Skeletal muscle satellite cell (primary cell): ENCODE measurements around the gene TTYH3.

Experiments used
- H3K27me3 ChIP-seq: 2 replicates; pipeline ENCODE4 v1.7.0; 2013; ENCODE audit warnings: low read length; ENCODE audit not compliant: control insufficient read depth, insufficient read depth
- H3K36me3 ChIP-seq: 2 replicates; pipeline ENCODE4 v1.7.0; 2013; ENCODE audit warnings: mild to moderate bottlenecking, control low read depth, low read length; ENCODE audit not compliant: insufficient read depth
- H3K4me1 ChIP-seq: 2 replicates; pipeline ENCODE4 v1.7.0; 2013; ENCODE audit warnings: low read length; ENCODE audit not compliant: control insufficient read depth, insufficient read depth
- H3K4me2 ChIP-seq: 2 replicates; pipeline ENCODE4 v1.7.0; 2013; ENCODE audit warnings: mild to moderate bottlenecking, low read length
- H3K4me3 ChIP-seq: 2 replicates; pipeline ENCODE4 v1.7.0; 2013; ENCODE audit warnings: low read length
- H3K9ac ChIP-seq: 2 replicates; pipeline ENCODE4 v1.7.0; 2013; ENCODE audit warnings: mild to moderate bottlenecking, low read depth, low read length, moderate library complexity
- H3K9me3 ChIP-seq: replicated peaks from 2 replicates; pipeline ENCODE4 v1.7.0; 2013; ENCODE audit warnings: mild to moderate bottlenecking, control low read depth, low read length

The TTYH3 gene

DNA sequence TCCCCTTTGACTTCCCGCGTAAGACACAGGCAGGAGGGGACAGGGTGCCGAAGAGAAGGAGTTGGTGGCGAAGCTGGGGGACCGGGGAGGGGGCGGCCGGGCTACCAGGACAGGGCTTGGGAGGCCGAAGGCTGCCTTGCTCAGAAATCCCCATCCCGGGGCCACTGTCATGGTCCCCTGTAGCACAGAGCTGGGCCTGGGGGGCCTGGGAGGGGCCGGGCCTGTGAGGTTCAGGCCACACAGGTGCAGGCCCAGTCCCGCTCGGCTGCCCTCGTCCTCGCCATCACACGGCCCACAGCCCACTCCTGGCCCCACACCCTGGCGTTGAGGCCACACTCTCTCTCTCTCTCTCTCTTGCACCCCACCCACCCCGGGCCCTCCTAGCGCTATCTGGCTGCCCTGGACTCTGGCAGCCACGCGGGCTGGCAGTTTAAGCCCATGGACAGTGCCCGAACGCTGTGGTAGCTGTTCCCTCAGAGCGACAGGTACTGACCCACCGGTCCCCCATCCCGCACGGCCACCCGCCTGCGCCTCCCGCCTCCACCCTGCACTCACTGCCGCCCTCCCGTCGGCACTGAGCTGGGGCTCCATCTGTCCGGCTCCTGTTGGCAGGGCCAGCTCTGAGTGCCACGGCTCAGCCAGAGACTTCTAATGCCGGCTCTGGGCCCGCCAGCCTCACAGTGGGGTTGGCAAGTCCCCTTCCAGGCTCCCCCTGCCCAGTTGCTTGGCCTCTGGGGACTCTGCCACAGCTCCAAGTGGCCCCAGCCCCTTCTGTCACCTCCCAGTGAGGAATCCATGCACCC, 28.0 kb downstream of the TTYH3 start:
- H3K9me3 ChIP-seq: no peaks in the 10 kb centered on the region
- H3K36me3 ChIP-seq: peaks cover 40% of the 10 kb centered on the region
- H3K4me2 ChIP-seq: no peak overlapping the region
- no peak overlapping the region for H3K9ac ChIP-seq
- no peaks in the 10 kb centered on the region for H3K27me3 ChIP-seq
- H3K4me3 ChIP-seq: no peak overlapping the region
- no peaks in the 10 kb centered on the region for H3K4me1 ChIP-seq

DNA sequence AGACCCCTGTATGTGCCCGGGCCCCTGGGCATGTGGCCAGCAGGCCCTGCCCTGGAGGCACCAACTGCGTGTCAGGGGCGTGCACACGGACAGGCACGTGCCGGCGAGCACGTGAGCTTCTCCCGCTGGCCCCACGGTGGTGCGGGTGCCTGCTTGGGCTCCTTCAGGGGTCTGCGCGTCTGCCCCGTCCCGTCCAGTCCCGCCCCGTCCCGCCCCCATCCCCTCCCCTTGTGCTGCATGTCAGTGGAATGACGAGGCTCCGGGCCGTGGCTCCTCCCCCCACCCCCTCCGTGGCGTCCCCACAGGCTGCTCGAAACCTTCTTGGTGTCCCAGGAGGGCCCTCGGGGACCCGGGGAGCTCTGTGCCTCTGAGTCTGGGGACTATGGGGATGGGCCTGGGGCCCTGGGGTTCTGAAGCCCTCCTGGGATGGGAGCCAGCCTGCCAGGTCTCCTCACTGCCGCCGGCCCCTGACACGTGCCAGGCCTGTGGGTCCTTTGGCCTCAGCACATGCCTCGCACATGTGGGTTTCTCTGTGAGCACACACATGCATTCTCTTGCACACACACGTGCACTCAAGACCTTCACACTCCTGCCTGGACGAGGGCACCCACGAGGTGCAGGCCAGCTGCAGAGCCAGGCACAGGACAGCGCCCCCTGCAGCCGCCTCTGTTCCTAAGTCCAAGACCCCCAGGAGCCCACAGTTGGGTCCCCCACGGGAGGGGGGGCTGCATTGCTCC, 28.7 kb downstream of the TTYH3 start:
- H3K4me3 ChIP-seq: no peak overlapping the region
- no peak overlapping the region for H3K4me2 ChIP-seq
- H3K36me3 ChIP-seq: peaks cover 40% of the 10 kb centered on the region
- H3K27me3 ChIP-seq: no peaks in the 10 kb centered on the region
- H3K9me3 ChIP-seq: no peaks in the 10 kb centered on the region
- H3K9ac ChIP-seq: no peak overlapping the region
- H3K4me1 ChIP-seq: no peaks in the 10 kb centered on the region

DNA sequence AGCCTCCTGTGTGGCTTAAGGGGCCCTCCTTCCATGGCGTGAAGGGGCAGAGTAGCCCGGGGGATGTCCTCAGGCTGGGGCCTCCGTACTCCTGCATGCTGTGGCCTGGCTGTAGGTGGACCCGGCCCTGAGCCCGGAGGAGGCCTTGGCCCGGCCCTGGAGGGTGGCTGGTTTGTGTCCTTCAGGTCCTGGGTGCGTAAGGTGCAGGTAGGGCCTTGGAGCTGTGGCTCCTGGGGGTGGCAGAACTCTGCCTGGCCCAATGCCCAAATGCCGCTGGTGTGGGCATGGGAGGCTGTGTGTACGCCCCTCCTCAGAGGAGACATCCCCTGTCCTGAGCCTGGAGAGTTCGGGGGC, 29.3 kb downstream of the TTYH3 start:
- Histone ChIP-seq H3K36me3 (peaks cover 40% of the 10 kb centered on the region), H3K4me1 (no peaks in the 10 kb centered on the region), H3K9me3 (no peaks in the 10 kb centered on the region), H3K27me3 (no peaks in the 10 kb centered on the region), H3K4me2 (no peak overlapping the region), H3K9ac (no peak overlapping the region), H3K4me3 (no peak overlapping the region)

DNA sequence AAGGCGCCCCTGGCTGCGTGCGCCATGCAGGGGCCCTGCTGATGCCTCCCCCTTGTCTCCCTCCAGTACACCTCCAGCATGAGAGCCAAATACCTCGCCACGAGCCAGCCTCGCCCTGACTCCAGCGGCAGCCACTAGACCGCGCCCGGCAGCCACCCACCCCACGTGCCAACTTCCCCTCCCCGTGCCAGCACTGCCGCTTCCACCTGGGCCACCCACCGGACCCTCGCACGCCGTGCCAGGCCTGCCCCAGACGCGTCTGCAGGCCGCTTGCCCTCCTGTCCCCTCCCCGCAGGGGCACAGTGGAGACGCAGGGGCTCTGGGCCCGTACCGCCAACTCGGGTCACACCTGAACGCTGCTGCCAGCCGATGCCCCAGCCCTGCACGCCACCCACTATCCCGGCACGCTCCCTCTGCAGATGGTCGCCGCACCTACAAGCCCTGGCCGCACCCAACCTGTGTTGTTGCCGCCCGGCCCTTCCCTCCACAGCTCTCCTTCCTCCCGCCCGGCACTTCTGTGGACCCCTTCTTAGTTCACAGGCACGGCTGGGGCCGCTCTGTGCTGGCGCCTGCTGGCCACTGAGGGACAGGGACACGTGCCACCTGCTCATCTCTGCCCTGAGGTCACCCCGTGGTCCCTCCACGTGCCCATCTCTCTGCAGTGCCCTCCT, 30.0 kb downstream of the TTYH3 start:
- no peaks in the 10 kb centered on the region for H3K4me1 ChIP-seq
- no peaks in the 10 kb centered on the region for H3K9me3 ChIP-seq
- H3K36me3 ChIP-seq: peaks cover 34% of the 10 kb centered on the region
- no peak overlapping the region for H3K4me3 ChIP-seq
- H3K27me3 ChIP-seq: peaks cover 2% of the 10 kb centered on the region
- no peak overlapping the region for H3K9ac ChIP-seq
- H3K4me2 ChIP-seq: no peak overlapping the region

DNA sequence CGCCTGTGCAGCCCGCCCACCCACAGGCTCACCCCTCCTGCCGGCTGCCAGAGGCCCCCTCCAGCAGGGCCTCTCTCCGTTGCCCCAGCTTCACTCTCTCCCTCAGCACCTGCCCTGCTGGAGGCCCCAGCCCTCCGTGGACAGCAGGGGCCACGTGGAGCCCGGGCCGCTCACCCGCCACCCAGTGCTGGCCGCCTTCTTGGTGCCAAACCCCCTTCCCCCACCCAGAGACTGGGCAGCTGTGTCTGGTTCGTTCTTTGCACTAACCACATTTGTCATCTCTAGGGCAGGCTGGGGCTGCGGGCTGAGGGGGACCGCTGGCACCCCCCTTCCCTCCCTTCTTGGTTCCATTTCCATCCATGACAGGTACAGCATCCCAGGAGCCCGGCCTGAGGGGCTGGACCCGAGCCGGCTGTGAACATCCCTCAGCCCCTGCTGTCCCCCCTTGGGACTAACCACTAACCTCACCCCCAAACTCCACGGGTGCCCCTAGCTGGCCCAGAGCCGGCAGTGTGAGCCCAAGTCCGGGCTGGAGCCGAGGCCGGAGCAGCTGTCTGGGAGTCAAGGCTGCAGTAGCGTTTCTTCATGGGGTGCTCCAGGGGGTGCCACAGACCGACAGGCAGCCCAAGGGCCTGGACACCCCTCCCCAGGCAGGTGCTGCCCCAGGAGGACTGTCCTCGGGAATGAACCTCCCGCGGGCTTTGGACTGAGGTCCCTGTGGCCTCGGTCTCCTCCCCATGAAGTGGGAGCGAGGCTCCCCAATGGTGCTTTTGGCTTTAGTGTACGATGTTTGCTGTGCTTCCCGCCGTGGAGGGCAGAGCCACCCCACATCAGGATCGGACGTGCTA, 30.7 kb downstream of the TTYH3 start:
- Histone ChIP-seq H3K9me3 (no peaks in the 10 kb centered on the region), H3K36me3 (peaks cover 27% of the 10 kb centered on the region), H3K4me3 (no peak overlapping the region), H3K9ac (no peak overlapping the region), H3K27me3 (peaks cover 7% of the 10 kb centered on the region), H3K4me1 (no peaks in the 10 kb centered on the region), H3K4me2 (no peak overlapping the region)

DNA sequence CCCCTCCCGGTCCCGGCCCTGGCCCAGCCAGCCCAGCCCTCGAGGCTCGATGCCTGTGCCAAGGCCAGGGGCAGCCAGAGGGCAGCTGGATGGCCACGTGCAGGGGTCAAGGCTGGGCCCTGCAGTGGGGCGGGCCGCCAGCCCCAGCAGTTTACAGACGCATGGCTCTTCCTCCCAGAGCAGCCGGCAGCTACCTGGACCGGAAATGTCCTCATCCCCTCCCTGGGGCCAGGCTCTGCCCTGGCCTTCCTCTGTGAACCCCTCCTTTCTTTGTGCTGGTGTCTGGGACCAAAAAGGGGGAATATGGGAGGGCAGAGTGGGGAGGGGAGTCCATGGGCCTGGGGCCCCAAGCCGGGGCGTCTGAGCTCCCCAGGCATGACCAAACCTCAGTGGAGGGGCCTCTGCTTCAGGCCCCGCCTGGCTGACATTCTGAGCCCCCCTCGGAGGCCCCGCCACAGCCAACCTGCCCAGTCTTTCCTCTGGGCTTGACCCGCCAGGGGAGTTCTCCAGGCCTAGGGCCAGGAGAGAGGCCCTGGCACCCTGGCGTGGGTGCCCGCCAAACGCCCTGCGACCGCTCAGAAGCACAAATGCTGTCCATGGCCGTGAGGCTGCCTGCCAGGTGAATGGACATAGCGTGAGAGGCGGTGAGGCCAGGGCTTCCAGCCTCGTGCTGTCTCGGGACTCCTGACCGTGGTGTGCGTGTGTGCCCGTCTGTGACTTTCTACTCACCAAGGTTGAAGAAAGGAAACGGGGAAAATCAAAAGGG, 31.5 kb downstream of the TTYH3 start:
- no peak overlapping the region for H3K9ac ChIP-seq

DNA sequence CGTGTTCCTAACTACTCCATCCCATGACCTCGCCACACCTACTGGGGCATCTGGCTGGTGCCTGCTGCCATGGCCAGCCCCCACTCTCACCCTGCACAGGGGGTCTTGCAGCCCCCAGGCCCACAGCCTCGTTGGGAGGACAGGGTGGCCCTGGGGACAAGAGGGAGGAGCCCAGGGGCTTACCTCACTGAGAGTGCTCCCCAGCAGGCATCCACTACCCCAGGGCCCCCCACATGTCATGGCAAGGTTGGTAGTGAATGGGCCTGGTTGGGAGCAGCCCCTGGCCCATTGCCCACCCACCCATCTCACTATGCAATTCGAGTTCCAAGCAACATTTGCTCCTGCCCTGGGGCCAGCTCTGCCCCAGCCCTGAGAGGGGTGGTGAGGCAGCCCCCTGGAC, 32.2 kb downstream of the TTYH3 start:
- no peak overlapping the region for H3K4me2 ChIP-seq
- no peak overlapping the region for H3K9ac ChIP-seq
- H3K4me3 ChIP-seq: no peak overlapping the region

More for the DNA sequence above, 31.5 kb downstream of the TTYH3 start:
- Histone ChIP-seq H3K4me3 (no peak overlapping the region), H3K9me3 (no peaks in the 10 kb centered on the region), H3K36me3 (peaks cover 23% of the 10 kb centered on the region), H3K4me1 (no peaks in the 10 kb centered on the region), H3K27me3 (peaks cover 7% of the 10 kb centered on the region), H3K4me2 (no peak overlapping the region)

DNA sequence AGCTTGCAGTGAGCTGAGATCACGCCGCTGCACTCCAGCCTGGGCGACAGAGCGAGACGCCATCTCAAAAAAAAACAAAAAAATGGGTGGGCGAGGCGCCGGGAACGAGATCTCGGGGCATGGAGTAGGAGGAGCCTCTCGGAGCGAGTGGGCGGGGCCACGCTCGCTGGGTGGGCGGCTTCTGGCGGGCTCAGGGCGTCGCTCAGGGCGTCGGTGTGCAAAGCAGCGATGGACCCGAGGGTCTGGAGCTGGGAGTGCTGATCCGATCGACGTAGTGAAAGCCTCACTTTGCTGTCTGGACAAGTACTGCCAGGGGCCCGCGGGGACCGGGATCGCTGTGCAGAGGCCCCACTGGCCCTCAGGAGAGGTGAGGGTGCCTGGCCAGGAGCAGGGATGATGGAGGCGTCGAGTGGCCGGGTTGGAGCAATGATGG, 33.6 kb downstream of the TTYH3 start:
- H3K4me2 ChIP-seq: no peak overlapping the region
- no peaks in the 10 kb centered on the region for H3K4me1 ChIP-seq
- H3K9ac ChIP-seq: no peak overlapping the region
- H3K36me3 ChIP-seq: peaks cover 19% of the 10 kb centered on the region
- H3K27me3 ChIP-seq: peaks cover 12% of the 10 kb centered on the region
- H3K9me3 ChIP-seq: no peaks in the 10 kb centered on the region
- H3K4me3 ChIP-seq: no peak overlapping the region

More for the DNA sequence above, 32.2 kb downstream of the TTYH3 start:
- Histone ChIP-seq H3K4me1 (no peaks in the 10 kb centered on the region), H3K9me3 (no peaks in the 10 kb centered on the region), H3K27me3 (peaks cover 7% of the 10 kb centered on the region), H3K36me3 (peaks cover 23% of the 10 kb centered on the region)

DNA sequence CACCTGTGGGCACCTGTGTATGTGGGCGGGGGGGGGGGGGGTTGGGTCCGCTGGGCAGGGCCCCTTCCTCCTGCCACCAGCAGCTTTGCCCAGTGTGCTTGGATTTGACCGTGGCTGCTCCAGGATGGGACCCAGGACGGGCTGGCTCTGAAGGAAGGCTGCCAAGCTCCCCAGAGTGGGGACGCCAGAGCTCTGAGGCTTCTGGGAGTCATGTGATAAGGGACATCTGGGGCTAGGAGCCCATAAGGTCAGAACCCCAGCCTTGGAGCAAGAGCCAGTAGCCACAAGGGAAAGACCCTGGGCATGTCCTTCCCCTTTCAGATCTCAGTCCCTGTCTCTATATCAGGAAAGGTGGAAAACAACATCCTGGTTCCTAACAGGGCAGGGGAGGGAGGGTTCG, 34.4 kb downstream of the TTYH3 start:
- Histone ChIP-seq H3K36me3 (peaks cover 14% of the 10 kb centered on the region), H3K4me2 (no peak overlapping the region), H3K9ac (no peak overlapping the region), H3K9me3 (no peaks in the 10 kb centered on the region), H3K4me3 (no peak overlapping the region), H3K27me3 (peaks cover 12% of the 10 kb centered on the region), H3K4me1 (no peaks in the 10 kb centered on the region)

DNA sequence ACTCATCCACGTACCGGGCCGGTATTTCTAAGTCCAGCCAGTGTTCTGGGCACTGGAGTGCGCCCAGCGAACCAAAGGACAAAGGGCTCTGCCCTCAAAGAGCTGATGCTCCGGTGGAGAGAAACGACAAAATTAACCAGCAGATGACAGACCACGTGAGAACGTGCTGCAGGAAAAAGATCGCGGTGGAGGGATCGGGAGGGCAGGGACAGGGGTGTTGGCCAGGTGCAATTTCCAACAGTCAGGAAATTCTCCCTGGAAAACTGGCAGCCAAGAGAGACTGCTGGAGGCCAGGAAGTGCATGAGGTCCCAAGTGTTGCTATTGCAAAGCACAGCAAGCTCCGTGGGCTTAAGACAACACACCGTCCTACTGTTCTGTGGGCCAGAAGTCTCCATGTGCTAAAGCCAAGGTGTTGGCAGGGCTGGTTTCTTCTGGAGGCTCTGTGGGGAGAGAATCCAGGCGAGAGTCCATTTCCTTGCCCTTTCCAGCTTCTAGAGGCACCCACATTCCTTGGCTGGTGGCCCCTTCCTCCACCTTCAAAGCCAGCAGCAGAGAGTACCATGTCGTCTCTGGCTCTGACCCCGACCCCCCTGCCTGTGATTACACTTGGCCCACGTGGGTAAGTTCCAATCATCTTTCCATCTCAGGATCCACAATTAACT, 34.9 kb downstream of the TTYH3 start:
- H3K9me3 ChIP-seq: no peaks in the 10 kb centered on the region
- no peak overlapping the region for H3K9ac ChIP-seq

More for the DNA sequence above, 34.9 kb downstream of the TTYH3 start:
- peaks cover 12% of the 10 kb centered on the region for H3K27me3 ChIP-seq
- H3K4me2 ChIP-seq: no peak overlapping the region
- H3K36me3 ChIP-seq: peaks cover 8% of the 10 kb centered on the region
- no peak overlapping the region for H3K4me3 ChIP-seq
- no peaks in the 10 kb centered on the region for H3K4me1 ChIP-seq
